ENCODE results near the gene ADAM21.
"Not testable (repeated sequence)": the region's sequence is repeated elsewhere in the genome, so short reads cannot be mapped to it uniquely, and the experiment has no call there.

Gene ADAM21

DNA sequence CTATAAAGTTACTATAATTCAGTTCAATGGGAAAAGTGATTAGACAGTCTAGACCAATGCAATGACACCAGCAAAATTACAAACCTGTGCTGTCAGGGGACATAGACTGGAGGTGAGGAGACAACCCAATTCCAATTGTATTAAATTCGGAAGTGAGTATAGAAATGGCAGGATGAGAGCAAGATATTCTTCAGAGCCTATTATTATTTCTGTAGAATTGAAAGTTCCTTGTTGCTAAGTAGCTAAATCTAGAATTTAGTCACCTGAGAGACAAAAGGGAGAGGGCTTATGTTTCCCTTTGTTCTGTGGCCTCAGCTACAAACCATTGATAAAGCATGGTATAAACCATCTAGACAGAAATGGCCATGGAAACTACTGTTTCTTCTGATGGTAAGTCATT lies at the start of gene ADAM21:
Gene ADAM21, plus strand, starts transcription at position 301 of the 400 bp plus-strand sequence. CDS start 5,326 bp downstream, outside the sequence.
- no peak for DNase-seq

DNA sequence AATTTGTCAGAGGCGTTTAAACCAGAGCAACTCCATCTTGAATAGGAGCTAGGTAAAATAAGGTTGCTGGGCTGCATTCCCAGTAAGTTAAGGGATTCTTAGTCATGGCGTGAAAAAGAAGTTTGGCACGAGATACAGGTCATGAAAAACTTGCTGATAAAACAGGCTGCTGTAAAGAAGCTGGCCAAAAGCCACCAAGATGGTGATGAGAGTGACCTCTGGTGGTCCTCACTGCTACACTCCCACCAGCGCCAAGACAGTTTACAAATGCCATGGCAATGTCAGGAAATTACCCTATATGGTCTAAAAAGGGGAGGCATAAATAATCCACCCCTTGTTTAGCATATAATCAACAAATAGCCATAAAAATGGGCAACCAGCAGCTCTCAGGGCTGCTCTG lies 48.6 kb upstream of the ADAM21 start:
- not testable (repeated sequence) for DNase-seq

DNA sequence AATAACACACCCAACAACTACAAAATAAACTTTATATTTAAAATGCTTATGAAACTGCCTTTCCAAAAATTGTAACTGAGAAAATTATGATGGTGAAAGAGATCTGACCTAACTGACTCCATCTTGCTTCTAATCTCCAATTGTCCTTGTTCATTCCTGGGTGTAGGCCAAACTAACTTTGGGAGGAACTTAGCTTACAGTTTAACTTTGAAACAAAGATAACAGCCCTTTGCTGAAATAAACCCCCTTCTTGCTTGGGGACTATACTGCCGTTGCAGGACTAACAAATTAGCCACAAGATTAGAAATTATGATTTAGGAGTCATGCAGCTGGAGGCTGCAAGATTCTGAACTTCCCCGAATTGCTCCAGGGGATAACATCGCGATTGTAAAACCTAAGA lies 45.8 kb upstream of the ADAM21 start:
- DNase-seq, result not testable (repeated sequence)

DNA sequence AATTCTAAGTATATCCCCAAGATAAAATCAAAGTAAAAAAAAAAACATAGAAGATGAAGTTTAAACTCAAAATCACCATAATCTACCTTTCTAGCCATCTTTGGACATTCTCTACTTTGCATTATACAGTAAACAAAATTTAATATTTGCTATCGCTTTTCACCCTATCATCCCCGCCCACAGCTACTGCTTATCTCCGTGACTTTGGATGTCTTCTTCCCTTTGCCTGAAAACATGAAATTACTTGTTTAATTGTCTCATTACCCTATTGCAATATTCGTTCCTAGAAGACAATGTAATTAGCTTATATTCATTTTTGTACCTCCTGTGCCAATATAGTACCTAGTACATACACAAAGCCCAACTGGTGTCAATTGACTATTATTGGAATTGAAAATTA lies 44.4 kb upstream of the ADAM21 start:
- no peak for DNase-seq

DNA sequence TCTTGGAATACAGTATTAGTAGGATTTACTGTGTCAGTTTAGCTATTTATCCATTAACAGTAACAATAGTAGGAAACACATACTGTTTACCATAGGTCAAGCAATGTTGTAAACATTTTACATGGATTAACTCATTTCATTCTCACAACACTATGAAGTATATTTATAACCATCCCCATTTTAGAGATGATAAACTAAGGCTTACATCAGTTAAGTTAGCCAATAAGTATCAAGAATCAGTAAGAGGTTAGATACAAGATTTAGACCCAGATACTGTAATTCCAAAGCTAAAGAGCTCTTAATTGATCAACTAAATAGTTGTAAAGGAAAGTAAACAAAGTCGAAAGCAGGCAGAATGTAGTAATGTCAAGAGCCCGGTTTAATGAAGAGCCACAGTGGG lies 36.2 kb upstream of the ADAM21 start:
- DNase-seq, result no peak

DNA sequence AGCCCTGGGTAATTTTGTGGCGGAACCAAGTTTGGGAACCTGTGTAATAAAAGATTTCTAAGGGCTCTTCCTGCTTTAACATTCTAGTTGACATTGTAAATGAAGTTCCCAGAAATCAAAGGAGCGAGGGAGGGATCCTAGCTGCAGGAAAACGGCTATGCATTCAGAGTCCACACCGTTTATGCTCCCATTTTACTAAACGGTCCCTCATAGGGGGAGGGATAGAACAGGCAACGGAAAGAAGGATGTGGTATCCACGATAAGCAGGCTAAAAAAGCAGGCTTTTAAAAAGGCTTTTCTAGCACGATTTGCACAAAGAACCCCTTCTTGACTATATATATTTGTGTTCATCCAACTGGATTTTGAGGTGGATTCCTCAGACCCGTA lies 35.6 kb upstream of the ADAM21 start:
- DNase-seq, result no peak

DNA sequence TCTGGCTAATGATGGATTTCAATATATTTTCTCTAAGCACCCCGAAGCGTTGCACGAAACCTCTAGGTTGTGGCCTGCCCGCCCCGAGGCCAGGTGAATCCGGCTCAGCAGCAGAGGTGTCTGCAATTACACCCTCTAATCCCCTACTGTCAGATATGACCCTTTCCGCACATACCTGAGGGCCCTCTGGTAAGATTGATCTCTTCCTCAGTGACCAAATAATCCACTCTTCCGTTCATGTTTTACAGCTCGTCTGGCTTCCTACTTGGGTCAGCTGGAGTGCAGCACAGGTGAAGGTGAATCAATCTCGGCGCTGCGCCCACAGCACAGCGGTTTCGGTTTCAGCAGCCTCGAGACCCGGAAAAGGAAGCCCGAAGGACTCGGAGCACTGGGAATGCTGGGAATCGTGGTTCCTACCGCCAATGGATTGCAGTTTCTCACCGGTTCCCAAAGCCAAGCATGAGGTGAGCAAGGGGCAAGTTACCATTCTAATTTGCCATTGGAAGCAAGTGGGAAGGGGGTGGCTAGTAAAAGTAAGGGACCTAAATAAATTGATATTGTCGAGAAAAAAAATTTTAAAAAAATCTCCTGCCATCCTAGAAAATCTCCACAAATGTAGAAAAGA lies 35.1 kb upstream of the ADAM21 start, which contains the start of gene SYNJ2BP:
Gene SYNJ2BP, minus strand, starts transcription at position 366 of the 625 bp plus-strand sequence. Its CDS starts 127 bp downstream, at position 239.
- DNase-seq, result peak; percentile 68

DNA sequence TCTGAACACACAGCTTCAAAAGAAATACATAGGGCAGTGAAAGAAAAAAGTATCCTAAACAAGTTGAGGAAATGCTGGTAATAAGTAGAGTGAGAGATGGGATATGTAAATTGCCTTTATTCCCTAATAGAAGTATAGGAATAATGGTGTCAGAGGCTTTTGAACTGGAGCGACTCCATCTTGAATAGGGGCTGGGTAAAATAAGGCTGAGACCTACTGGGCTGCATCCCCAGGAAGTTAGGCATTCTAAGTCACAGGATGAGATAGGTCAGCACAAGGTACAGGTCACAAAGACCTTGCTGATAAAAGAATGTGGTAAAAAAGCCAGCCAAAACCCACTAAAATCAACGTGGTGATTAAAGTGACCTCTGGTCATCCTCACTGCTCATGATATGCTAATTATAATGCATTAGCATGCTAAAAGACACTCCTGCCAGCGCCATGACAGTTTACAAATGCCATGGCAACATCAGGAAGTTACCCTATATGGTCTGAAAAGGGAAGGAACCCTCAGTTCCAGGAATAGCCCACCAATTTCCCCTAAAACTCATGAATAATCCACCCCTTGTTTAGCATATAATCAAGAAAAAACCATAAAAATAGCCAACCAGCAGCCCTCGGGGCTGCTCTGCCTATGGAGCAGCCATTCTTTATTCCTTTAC lies 32.6 kb upstream of the ADAM21 start:
- DNase-seq, result not testable (repeated sequence)

DNA sequence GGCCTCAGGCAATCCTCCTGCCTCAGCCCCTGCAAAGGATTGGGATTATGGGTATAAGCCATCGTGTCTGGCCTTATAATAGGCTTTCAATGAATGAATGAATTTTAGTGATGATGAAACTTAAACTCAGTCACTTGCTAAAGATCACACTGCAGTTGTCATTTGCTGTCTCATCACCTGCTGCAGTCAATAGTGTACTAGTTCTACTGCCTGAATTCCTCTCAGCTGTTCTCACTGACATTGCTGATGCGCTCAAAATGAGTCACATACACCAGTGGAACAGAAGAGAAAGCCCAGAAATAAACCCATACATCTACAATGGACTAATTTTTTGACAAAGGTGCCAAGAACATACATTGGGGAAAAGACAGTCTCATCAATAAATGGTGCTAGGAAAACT lies 29.4 kb upstream of the ADAM21 start:
- DNase-seq, result no peak

DNA sequence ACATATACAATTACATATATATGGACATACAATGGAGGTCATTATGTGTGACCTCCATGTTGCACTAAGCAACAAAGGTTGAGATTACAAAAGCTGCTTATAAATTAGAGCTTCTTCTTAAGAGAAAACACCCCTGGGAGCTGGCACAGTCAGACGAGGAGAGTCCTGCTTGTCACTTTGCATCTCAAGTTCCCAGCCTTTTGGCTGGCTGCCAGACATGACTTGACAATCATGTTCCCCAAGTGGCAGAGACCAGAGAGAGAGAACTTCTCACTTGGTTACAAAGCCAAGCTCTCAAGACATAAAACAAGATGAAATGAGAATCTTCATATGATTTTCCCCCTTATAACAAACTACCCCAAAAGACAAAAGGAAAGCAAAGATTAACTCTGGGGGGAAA lies 26.6 kb upstream of the ADAM21 start:
- DNase-seq, result no peak

DNA sequence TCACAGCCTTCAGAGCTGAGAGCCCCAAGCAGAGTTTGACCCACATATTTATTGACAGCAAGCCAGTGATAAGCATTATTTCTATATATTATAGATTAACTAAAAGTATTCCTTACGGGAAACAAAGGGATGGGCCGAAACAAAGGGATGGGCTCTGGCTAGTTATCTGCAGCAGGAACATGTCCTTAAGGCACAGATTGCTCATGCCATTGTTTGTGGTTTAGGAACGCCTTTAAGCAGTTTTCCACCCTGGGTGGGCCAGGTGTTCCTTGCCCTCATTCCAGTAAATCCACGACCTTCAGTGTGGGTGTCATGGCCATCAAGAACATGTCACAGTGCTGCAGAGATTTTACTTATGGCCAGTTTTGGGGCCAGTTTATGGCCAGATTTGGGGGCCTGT lies 25.4 kb upstream of the ADAM21 start:
- not testable (repeated sequence) for DNase-seq

DNA sequence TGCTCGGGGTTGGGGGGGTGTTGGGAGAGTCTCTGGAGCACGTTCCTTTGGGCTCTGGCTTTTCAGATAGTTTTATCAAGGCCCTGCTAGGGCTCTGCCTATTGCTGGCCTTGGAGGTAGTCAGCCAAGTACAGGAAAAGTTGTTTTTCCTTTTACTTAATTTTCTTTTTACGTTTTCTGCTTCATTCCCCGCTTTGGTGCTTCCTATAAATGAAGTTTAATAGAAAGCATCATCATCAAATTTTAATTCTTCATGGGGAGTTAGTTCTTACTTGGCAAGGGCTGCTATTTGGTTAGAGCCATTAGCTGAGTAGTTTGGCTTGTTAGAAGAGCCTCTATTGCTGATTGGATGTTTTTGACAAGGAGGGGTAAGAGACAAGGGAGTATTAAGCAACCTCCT lies 15.1 kb upstream of the ADAM21 start:
- DNase-seq, result no peak

DNA sequence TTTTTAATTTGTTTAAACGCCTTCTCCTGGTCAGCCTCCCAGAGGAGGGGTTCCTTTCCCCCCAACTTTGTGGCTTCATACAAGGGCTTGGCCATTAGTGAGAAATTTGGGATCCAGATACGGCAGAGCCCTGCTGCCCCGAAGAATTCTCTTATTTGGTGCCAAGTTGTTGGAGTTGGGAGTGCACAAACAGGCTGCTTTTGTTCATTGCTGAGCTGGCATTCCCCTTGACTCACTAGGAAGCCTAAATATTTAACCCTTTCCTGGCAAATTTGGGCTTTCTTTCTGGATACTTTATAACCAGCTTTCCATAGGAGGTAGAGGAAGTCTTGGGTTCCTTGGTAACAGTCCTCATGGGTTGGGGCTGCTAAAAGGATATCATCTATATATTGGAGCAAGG lies 10.3 kb upstream of the ADAM21 start:
- DNase-seq, result no peak

DNA sequence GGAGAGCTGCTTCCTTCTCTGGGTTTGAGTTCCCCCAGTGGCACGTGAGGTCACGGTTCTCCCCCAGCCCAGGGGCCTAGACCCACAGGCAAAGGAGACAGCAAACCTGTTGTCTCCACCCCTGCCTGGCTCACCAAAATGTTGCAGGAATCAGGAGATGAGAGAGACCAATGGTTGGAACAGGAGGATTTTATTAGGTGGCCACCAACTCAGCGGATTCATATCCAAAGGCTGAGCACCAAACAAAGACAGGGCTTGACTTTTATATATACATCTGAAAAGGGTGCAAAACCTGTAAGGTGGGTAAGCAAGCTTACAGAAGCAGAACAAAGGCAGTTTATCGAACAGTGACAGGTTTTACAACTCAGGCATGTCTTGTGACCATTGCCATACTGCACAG lies 9.2 kb upstream of the ADAM21 start:
- no peak for DNase-seq

DNA sequence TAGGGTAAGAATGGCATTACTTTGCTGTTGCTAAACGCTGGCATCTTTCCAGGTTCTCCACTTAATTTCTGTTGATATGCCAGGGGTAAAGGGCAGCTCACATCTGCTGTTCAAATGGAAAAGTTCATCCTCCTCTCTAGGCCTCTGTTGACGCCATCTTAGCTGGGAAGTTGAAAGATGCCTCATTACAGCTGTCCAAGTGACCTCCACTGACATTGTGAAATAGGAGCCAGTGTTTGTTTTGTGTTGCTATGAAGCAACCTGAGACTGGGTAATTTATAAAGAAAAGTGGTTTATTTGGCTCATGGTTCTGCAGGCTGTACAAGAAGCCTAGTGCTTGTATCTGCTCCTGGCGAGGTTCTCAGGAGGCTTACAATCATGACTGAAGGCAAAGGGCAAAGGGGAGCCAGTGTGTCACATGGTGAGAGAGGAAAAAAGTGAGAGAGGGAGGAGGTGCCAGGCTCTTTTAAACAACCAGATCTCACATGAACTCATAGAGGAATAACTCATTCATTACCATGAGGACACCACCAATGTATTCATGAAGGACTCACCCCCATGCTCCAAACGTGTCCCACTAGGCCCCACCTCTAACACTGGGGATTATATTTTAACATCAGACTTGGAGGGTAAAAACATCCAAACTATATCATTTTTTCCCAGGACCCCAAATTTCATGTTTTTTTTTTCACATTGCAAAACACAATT lies 3.2 kb upstream of the ADAM21 start:
- no peak for DNase-seq

DNA sequence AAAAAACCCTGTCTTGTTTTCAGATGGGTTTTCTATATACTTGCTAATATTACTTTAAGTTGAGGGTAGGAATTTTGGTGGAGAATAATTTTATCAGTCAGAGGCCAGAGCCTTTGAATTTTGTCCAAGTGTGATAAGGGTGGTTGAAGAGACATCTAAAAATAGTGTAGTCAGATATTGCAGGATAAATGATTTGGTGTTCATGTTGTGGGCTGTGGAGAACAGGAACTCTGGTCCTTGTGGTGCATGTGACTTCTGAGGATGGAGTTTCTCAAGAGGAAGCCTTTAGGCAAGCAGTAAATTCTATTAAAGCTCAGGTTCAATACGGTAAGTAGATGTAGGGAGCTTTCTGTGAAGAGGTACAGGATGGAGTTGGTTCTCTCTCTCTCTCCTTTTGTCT lies 2.8 kb downstream of the ADAM21 start:
- no peak for DNase-seq

DNA sequence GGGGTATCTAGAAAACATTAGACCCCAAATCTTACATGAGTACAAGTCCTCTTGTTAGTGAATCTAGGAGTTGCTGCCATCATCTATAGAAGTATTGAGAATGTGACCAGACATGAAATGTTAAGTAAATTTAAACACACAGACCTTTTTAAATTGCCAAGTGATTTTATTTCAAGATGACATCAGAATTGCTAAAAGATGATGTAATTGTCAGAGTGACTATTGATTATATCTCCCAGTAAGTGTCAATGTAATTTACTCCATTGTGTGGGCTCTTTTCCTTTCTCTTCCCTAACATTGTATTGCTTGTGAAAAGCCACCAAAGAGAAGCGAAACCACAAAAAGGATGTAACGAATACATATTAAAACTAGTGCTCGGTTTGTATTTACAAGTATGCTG lies 16.8 kb downstream of the ADAM21 start:
- no peak for DNase-seq

DNA sequence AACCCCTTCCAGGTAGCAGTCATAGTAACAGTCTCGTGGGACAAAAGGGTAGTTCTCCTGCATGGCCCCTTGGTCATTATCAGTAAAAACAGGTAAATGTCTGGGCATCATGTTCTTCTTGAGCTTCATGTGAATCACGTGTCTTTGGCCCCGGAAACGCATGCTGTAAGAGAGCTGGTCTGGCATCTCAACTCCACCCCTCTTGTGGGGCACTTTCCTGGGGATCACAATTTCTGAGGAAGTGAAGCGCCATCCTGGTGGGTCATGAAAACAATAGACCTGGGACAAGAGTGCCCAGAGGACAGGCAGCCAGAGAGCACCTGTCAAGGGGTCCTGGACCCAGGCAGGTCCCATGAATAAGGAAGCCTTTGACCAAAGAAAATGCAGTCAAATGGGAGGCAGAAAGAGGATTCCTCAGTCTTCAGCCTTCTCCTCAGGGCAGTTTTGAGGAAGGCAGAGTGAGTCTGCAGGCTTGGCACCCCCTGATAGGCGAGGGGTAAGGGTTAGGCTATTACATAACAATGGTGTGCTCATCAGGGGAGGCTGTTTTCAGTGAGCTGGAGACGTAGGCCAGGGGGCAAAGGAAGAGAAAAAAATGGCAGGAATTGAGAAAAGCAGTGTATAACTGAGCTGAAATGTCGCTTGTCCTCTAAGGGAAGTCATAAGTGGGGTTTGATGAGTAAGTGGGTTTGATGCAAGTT lies 19.0 kb downstream of the ADAM21 start:
- DNase-seq, result not testable (repeated sequence)

DNA sequence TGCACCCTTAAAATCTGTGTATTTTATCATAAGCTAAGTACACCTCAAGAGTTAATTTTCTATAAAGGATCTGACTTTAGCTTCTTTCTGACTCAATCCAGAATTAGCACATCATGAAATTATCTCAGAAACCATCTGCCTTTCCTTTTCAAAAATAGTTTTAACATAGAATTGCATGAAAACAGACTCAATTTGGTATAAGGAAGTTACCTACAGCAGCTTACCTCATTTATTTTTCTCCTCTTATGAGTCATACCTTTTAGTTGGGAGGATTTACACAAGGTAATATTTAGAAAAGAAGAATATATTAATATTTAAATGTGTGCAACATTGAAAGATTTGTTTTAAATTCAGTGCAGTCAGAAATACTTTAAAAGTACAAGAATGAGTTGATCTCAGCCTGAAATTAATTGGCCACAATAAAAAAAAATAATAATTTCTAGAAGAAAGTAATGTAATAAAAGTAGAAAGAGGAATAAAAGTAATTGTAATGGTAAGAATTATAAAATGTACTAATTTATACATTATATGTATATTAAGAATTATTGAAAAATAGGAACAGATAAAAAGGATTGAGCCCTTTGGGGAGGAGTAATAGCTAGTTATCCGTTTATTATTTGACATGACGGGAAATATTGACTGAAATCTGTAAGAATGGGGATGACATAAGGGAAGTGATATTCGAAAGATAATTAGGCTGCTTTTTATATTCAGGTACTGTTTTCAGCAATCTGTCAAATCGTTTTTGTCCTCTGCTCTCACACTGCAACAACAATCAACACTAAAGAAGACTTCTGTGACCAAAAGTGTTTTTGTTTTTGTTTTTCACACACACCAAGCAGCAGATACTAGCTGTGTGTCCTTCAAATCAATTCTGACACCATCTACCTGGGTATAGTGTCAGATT lies 20.5 kb downstream of the ADAM21 start:
- DNase-seq, result no peak

DNA sequence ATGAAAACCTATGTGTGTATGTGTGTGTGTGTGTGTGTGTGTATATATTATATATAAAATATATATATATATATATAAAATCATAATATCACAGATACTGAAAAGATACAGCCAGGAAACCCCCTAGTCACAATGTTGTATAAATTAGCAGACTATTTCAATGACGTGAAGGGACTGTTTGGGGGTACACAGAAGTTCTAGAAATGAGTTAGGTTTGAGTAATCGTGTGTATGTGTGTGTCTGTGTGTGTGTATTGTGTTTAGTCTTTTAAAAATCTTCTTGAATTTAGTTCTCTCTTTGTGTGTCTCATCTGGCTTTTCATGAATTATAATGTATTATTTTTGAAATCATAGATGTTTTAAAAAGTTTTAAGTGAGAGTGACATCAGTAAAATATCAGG lies 21.9 kb downstream of the ADAM21 start:
- no peak for DNase-seq

DNA sequence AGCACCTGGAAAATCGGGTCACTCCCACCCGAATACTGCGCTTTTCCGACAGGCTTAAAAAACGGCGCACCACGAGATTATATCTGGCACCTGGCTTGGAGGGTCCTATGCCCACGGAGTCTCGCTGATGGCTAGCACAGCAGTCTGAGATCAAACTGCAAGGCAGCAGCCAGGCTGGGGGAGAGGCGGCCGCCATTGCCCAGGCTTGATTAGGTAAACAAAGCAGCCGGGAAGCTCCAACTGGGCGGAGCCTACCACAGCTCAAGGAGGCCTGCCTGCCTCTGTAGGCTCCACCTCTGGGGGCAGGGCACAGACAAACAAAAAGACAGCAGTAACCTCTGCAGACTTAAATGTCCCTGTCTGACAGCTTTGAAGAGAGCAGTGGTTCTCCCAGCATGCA lies 23.5 kb downstream of the ADAM21 start:
- DNase-seq, result not testable (repeated sequence)

DNA sequence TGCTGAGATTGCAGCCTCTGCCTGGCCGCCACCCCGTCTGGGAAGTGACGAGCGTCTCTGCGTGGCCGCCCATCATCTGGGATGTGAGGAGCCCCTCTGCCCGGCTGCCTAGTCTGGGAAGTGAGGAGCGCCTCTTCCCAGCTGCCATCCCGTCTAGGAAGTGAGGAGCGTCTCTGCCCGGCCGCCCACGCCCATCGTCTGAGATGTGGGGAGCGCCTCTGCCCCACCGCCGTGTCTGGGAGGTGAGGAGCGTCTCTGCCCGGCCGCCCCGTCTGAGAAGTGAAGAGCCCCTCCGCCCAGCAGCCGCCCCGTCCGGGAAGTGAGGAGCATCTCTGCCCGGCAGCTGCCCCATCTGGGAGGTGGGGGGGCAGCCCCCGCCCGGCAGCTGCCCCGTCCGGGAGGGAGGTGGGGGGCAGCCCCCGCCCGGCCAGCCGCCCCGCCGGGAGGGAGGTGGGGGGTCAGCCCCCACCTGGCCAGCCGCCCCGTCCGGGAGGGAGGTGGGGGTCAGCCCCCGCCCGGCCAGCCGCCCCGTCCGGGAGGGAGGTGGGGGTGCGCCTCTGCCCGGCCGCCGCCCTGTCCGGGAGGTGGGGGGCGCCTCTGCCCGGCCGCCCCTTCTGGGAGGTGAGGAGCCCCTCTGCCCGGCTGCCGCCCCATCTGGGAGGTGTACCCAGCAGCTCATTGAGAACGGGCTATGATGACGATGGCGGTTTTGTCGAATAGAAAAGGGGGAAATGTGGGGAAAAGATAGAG lies 25.6 kb downstream of the ADAM21 start:
- not testable (repeated sequence) for DNase-seq
